HG03103 (cell line): ENCODE results near the gene HPCAL4.
A peak's percentile ranks its signal among the peaks of the same experiment; 100 is the strongest.

ENCODE experiments used
- ATAC-seq: cut with Tn5 transposase; IDR thresholded peaks from one replicate; pipeline ENCODE4 v1.9.1; 2021; ENCODE audit warnings: low read depth; ENCODE audit not compliant: unreplicated experiment

Gene HPCAL4

GRCh38 chr1:39678889-39679288 is 12.3 kb downstream of the HPCAL4 start:
- no peak for ATAC-seq

- ATAC-seq, result no peak
Observed at GRCh38 chr1:39677645-39678044, 13.6 kb downstream of the HPCAL4 start.

GRCh38 chr1:39676948-39677548 is 14.2 kb downstream of the HPCAL4 start:
- ATAC-seq, result no peak

- ATAC-seq, result no peak
Observed at GRCh38 chr1:39675220-39675619, 16.0 kb downstream of the HPCAL4 start.

- no peak for ATAC-seq
Observed at GRCh38 chr1:39673215-39673614, 18.0 kb downstream of the HPCAL4 start.

GRCh38 chr1:39672551-39672947 is 18.7 kb downstream of the HPCAL4 start:
- no peak for ATAC-seq

- no peak for ATAC-seq
Observed at GRCh38 chr1:39671793-39672550, 19.3 kb downstream of the HPCAL4 start, which contains the start of gene NT5C1A. Gene NT5C1A (minus strand): TSS chr1:39672107. CDS start chr1:39672038, 69 bp downstream.

GRCh38 chr1:39671433-39671792 is 19.8 kb downstream of the HPCAL4 start:
- ATAC-seq, result no peak

- ATAC-seq, result no peak
Observed at GRCh38 chr1:39670689-39671088, 20.5 kb downstream of the HPCAL4 start.

- ATAC-seq, result no peak
Observed at GRCh38 chr1:39668894-39669293, 22.3 kb downstream of the HPCAL4 start.

- no peak for ATAC-seq
Observed at GRCh38 chr1:39668111-39668510, 23.1 kb downstream of the HPCAL4 start.

- ATAC-seq, result peak; percentile 77
Observed at GRCh38 chr1:39666772-39667171, 24.5 kb downstream of the HPCAL4 start.

- no peak for ATAC-seq
Observed at GRCh38 chr1:39663559-39663958, 27.7 kb downstream of the HPCAL4 start.

GRCh38 chr1:39662861-39663260 is 28.4 kb downstream of the HPCAL4 start:
- no peak for ATAC-seq

- ATAC-seq, result no peak
Observed at GRCh38 chr1:39659538-39659937, 31.7 kb downstream of the HPCAL4 start.

GRCh38 chr1:39659110-39659509 is 32.1 kb downstream of the HPCAL4 start:
- ATAC-seq, result no peak

- no peak for ATAC-seq
Observed at GRCh38 chr1:39657923-39658485, 33.2 kb downstream of the HPCAL4 start.

- no peak for ATAC-seq
Observed at GRCh38 chr1:39657402-39657801, 33.8 kb downstream of the HPCAL4 start.

- no peak for ATAC-seq
Observed at GRCh38 chr1:39656391-39656790, 34.8 kb downstream of the HPCAL4 start.

- ATAC-seq, result no peak
Observed at GRCh38 chr1:39655578-39656268, 35.5 kb downstream of the HPCAL4 start.

- ATAC-seq, result no peak
Observed at GRCh38 chr1:39654291-39654690, 36.9 kb downstream of the HPCAL4 start.
